HG03159 (cell line): Measurements from ENCODE around the gene SPATA6.

Source experiments
- ATAC-seq: cut with Tn5 transposase; IDR thresholded peaks from one replicate; pipeline ENCODE4 v1.9.1; 2021; ENCODE audit warnings: mild to moderate bottlenecking, moderate library complexity; ENCODE audit not compliant: unreplicated experiment

SPATA6 gene

GRCh38 chr1:48261881-48262400, 210.1 kb downstream of the SPATA6 start:
- no peak for ATAC-seq

GRCh38 chr1:48258106-48258505, 213.9 kb downstream of the SPATA6 start:
- ATAC-seq, result no peak

- ATAC-seq, result no peak
Measured at GRCh38 chr1:48254254-48254653, 217.8 kb downstream of the SPATA6 start.

GRCh38 chr1:48251821-48252220, 220.2 kb downstream of the SPATA6 start:
- no peak for ATAC-seq

GRCh38 chr1:48251323-48251722, 220.7 kb downstream of the SPATA6 start:
- ATAC-seq, result no peak

GRCh38 chr1:48250572-48250971, 221.4 kb downstream of the SPATA6 start:
- no peak for ATAC-seq

- ATAC-seq, result no peak
Measured at GRCh38 chr1:48249868-48250267, 222.1 kb downstream of the SPATA6 start.

- no peak for ATAC-seq
Measured at GRCh38 chr1:48248356-48248755, 223.6 kb downstream of the SPATA6 start.

GRCh38 chr1:48246727-48247126, 225.3 kb downstream of the SPATA6 start:
- no peak for ATAC-seq
